ENCODE results near the gene MACROD2.

MACROD2 gene

GRCh38 chr20:15227102-15227501 lies 1231.8 kb downstream of the MACROD2 start:
- TF ChIP-seq ZFP30 (CRISPR knock-in tag; IDR thresholded peaks at IDR 0.05) (no peak), GLIS3 (CRISPR knock-in tag; IDR thresholded peaks at IDR 0.05) (no peak), TCF4 (CRISPR knock-in tag; IDR thresholded peaks at IDR 0.05; ENCODE audit: borderline replicate concordance) (no peak), OSR1 (CRISPR knock-in tag; IDR thresholded peaks at IDR 0.05) (no peak), RARB (CRISPR knock-in tag; IDR thresholded peaks at IDR 0.05) (no peak), CREB5 (CRISPR knock-in tag; IDR thresholded peaks at IDR 0.05; ENCODE audit: low read depth) (no peak), BACH2 (CRISPR knock-in tag; IDR thresholded peaks at IDR 0.05; ENCODE audit: borderline replicate concordance) (no peak), ARNTL (CRISPR knock-in tag; IDR thresholded peaks at IDR 0.05; ENCODE audit: borderline replicate concordance, low read depth) (no peak), TSHZ2 (CRISPR knock-in tag; IDR thresholded peaks at IDR 0.05) (no peak), PPARA (CRISPR knock-in tag; IDR thresholded peaks at IDR 0.05; ENCODE audit: borderline replicate concordance) (no peak), SNAI2 (CRISPR knock-in tag; IDR thresholded peaks at IDR 0.05) (no peak), ZNF70 (CRISPR knock-in tag; IDR thresholded peaks at IDR 0.05) (no peak), ISL1 (CRISPR knock-in tag; IDR thresholded peaks at IDR 0.05) (no peak), ESRRG (CRISPR knock-in tag; IDR thresholded peaks at IDR 0.05) (no peak), TOX (CRISPR knock-in tag; IDR thresholded peaks at IDR 0.05; ENCODE audit: borderline replicate concordance) (no peak), PATZ1 (CRISPR knock-in tag; IDR thresholded peaks at IDR 0.05; ENCODE audit: borderline replicate concordance) (no peak), ZNF565 (CRISPR knock-in tag; conservative IDR thresholded peaks at IDR 0.05; ENCODE audit: low read depth) (no peak), ZNF8 (CRISPR knock-in tag; IDR thresholded peaks at IDR 0.05) (no peak)
- TF ChIP-seq, protein P1, sequence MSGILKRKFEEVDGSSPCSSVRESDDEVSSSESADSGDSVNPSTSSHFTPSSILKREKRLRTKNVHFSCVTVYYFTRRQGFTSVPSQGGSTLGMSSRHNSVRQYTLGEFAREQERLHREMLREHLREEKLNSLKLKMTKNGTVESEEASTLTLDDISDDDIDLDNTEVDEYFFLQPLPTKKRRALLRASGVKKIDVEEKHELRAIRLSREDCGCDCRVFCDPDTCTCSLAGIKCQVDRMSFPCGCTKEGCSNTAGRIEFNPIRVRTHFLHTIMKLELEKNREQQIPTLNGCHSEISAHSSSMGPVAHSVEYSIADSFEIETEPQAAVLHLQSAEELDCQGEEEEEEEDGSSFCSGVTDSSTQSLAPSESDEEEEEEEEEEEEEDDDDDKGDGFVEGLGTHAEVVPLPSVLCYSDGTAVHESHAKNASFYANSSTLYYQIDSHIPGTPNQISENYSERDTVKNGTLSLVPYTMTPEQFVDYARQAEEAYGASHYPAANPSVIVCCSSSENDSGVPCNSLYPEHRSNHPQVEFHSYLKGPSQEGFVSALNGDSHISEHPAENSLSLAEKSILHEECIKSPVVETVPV (CRISPR knock-in tag; IDR thresholded peaks at IDR 0.05): no peak
- TF ChIP-seq, protein P2, sequence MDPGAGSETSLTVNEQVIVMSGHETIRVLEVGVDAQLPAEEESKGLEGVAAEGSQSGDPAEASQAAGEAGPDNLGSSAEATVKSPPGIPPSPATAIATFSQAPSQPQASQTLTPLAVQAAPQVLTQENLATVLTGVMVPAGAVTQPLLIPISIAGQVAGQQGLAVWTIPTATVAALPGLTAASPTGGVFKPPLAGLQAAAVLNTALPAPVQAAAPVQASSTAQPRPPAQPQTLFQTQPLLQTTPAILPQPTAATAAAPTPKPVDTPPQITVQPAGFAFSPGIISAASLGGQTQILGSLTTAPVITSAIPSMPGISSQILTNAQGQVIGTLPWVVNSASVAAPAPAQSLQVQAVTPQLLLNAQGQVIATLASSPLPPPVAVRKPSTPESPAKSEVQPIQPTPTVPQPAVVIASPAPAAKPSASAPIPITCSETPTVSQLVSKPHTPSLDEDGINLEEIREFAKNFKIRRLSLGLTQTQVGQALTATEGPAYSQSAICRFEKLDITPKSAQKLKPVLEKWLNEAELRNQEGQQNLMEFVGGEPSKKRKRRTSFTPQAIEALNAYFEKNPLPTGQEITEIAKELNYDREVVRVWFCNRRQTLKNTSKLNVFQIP (CRISPR knock-in tag; IDR thresholded peaks at IDR 0.05; ENCODE audit: borderline replicate concordance, low read depth): no peak
- ATAC-seq: no peak

GRCh38 chr20:15232243-15232642 lies 1236.9 kb downstream of the MACROD2 start:
- ATAC-seq: no peak
- TF ChIP-seq PATZ1 (CRISPR knock-in tag; IDR thresholded peaks at IDR 0.05; ENCODE audit: borderline replicate concordance) (no peak), ISL1 (CRISPR knock-in tag; IDR thresholded peaks at IDR 0.05) (no peak), BACH2 (CRISPR knock-in tag; IDR thresholded peaks at IDR 0.05; ENCODE audit: borderline replicate concordance) (no peak), TSHZ2 (CRISPR knock-in tag; IDR thresholded peaks at IDR 0.05) (no peak), TOX (CRISPR knock-in tag; IDR thresholded peaks at IDR 0.05; ENCODE audit: borderline replicate concordance) (no peak), ZC3H10 (CRISPR knock-in tag; IDR thresholded peaks at IDR 0.05) (no peak), CSDC2 (CRISPR knock-in tag; IDR thresholded peaks at IDR 0.05) (no peak), RARB (CRISPR knock-in tag; IDR thresholded peaks at IDR 0.05) (no peak), CREB5 (CRISPR knock-in tag; IDR thresholded peaks at IDR 0.05; ENCODE audit: low read depth) (no peak), GLIS3 (CRISPR knock-in tag; IDR thresholded peaks at IDR 0.05) (no peak), ESRRG (CRISPR knock-in tag; IDR thresholded peaks at IDR 0.05) (no peak), ZNF70 (CRISPR knock-in tag; IDR thresholded peaks at IDR 0.05) (no peak)
- TF ChIP-seq, protein P2 (CRISPR knock-in tag; IDR thresholded peaks at IDR 0.05; ENCODE audit: borderline replicate concordance, low read depth): no peak
